GM12874 (cell line): ENCODE measurements around the gene TSC22D2.

ENCODE experiments used
- TF ChIP-seq, protein P1 (sequence below): IDR thresholded peaks from 2 replicates; pipeline ENCODE4 v1.5.1; 2011; ENCODE audit warnings: low read depth, mild to moderate bottlenecking, control low read depth, low read length, moderate library complexity; ENCODE audit not compliant: insufficient read depth

The TSC22D2 gene

DNA sequence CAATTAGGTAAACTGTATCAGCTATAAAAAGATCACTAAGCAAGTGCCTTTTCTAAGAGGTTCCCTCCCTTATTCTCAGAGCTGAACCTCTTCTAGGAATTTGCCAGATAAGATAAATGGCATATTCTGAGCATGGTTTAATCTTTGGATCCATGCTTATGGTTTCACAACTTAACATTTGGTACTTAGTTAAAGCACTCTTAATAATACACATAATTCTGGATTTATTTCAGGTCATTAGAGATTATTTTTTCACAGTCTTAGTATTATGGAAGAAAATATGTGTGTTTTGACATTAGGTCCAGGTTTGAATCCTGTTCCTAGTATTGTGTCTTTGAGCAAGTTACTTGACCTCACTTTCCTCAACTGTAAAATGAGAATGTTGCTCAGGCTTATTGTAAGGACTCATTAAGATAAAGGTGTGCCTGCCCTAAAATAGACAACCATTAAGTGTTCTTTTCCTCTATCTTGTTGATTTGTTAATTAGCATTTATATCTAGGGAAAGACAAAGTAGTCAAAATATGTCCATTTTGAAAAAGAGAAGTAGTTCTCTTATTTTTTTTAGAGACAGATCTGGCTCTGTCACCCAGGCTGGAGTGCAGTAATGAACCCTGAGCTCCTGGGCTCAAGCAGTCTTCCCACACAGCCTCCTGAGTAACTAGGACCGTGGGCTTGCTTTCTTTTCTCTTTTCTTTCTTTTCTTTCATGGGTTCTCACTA is 43.4 kb downstream of the TSC22D2 start:
- TF ChIP-seq, protein P1, sequence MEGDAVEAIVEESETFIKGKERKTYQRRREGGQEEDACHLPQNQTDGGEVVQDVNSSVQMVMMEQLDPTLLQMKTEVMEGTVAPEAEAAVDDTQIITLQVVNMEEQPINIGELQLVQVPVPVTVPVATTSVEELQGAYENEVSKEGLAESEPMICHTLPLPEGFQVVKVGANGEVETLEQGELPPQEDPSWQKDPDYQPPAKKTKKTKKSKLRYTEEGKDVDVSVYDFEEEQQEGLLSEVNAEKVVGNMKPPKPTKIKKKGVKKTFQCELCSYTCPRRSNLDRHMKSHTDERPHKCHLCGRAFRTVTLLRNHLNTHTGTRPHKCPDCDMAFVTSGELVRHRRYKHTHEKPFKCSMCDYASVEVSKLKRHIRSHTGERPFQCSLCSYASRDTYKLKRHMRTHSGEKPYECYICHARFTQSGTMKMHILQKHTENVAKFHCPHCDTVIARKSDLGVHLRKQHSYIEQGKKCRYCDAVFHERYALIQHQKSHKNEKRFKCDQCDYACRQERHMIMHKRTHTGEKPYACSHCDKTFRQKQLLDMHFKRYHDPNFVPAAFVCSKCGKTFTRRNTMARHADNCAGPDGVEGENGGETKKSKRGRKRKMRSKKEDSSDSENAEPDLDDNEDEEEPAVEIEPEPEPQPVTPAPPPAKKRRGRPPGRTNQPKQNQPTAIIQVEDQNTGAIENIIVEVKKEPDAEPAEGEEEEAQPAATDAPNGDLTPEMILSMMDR = no peak

DNA sequence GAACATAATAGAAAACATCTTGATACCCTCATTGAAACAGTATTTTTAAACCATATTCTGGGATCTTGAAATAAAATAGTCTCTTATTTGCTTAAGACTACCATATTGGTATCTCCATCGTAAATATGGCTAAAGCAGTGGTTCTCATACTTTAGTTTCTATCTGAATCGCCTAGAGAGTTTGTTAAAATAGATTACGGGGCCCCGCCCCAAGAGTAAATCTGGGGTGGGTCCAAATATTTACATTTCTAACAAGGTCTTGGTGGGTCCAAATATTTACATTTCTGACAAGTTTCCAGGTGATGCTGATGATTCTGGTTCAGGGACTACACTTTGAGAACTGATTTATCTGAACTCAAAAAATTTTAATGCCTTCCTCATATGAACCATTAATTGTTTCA is 45.3 kb downstream of the TSC22D2 start:
- TF ChIP-seq, protein P1 = no peak

DNA sequence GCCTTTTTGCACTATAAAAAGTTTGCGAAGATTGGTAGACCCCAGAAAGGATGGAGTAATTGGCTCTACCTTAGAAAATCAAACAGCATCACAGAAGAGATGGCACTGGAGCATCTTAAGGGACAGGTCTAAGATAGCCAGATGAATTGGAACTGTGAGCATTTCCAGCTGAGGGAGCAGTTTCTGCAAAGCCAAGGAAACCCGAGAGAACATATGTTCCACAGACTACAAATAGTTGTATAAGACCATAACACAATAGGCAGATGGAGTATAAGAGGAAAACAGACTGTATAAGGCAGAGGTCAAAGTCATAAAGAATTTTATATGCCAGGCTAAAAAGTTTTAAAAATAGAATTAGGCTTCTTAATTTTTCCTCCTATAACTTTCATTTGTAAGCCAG is 46.0 kb downstream of the TSC22D2 start:
- TF ChIP-seq, protein P1 = no peak

DNA sequence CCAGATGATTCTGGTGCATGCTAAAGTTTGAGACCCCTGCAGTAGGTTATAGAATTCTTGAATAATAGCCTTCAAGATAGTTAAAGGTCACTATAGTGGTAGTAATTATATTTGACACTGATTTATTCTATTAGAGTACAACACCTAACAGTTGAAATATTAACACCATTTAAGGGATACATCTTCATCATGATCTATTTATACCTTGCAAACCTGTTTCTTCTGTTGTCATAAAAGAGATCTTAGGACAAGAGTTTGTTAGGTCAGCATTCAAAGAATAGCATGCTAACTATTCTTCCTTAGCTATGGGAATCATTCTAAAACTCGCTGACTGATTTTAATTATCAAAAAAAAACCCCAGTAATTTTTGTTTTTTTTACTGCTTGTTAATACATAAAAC is 46.5 kb downstream of the TSC22D2 start:
- TF ChIP-seq, protein P1 = no peak

DNA sequence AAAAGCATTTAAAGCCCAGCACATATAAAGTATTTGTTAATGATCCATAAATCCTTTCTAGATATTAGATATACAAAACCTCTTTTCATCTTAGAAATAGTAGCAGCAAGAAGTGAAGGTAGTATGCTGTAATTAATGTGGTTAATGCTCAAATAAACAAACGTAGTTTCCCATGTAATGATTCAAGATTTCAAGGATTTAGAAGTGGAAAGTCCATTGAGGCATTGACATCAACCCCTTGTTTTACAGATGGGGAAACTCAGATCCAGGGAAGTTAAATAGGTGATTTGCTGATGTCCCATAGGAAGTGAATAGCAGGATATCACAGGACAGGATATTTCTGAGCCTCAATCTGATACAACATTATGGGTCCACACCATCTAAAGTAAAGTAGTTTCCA is 47.2 kb downstream of the TSC22D2 start:
- TF ChIP-seq, protein P1 = no peak

DNA sequence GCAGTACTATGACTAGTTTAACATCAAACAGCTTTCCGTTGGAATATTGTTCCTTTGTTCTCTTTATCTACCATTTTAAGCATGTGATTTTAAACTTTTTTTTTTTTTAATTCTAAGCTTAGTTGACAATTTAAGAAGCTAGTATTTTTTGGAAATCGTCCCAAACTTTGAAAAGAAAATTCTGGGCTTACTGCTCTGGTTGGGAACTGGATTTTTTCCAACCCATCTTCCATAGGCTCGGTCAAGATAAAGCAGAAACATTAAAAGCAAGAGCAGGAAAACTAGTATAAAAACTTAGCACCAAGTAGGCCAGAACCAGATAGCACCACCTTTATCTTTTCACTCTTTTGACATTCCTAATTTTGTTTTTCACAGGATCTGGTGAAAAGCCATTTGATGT is 49.9 kb downstream of the TSC22D2 start:
- TF ChIP-seq, protein P1 = no peak

DNA sequence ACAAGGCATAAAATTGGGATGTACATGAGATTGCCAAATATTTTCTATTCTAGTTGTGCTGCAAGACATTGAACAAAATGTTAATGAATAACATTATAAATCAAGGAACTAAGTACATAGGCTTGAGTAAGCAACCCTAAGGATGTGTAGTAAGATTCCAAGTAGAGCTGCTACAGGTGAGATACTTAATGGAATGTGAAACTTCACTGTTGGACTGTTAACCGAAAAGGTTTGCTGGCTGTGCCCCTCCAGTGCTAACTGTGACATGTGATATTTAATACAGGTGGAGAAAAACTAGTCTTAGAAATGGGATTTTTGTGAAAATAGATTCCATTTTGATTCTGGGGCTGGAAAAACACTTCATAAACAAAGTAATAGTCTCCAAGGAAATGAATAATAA is 52.4 kb downstream of the TSC22D2 start:
- TF ChIP-seq, protein P1 = no peak

DNA sequence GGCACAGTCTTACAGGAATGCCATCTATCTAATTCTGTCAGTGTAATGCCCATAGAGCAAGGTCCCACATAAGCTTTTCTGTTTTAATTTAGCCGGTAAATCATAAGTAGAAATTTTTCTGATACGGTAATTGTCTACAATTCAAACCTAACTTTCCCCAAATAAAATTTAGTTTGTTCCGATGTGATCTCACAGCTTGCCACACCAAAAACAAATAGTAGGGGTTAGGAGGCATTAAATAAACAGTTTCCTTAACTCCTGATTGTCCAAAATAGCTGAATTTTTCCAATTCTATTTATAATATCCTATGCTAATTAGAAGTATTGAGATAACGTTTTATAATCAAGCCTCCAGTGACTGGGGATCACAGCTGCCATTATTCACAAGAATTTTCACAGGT is 53.3 kb downstream of the TSC22D2 start:
- TF ChIP-seq, protein P1 = no peak
